ENCODE results near the gene TUBB1.

Gene TUBB1

DNA sequence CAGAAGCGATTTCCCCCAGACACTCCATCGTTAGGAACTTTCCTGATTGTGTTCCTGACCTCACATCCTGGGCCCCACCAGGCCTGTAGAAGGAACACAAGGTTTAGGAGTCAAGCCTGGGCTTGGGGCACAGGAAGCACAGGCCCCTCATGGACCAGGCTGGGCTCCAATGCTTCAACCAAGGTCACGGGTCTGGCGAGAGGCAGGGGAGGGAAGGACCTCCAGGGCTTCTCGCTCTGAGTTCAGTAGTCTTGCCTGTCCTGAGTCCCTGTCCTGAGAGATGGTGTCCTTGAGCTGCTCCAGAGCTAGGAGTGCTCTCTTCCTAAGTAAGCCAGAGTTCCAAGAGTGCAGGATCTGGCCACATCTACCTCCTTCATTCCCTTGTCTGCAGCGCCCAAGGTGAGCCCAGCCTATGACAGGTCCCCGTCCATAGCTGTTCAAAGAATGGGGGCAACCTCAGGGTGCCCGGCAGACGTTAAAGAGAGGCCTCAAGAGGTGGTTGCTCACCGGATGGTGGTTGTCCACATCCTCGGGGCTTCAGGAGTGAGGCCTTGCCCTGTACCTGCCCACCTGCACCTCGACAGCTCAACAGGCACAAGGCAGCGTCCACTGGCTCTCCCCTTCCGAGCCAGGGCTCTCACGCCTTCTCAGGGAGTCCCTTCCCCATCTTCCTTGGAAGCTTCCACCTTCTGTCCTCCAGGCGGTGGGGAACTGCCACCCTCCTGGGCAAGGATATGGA is 1.6 kb upstream of the TUBB1 start:
- Histone ChIP-seq H3K36me3 (ENCODE audit: insufficient read depth, low read length) (peaks cover 5% of the 10 kb centered on the region), H3K9ac (ENCODE audit: low read depth, low read length) (no peak overlapping the region), H3K27me3 (ENCODE audit: insufficient read depth, low read length, poor library complexity) (no peaks in the 10 kb centered on the region), H2AFZ (ENCODE audit: low read depth, low read length) (no peak overlapping the region), H3K4me3 (ENCODE audit: low read depth in 1 of 2, low read length in 2 of 2) (no peak overlapping the region), H3K79me2 (ENCODE audit: insufficient read depth, low read length) (no peaks in the 10 kb centered on the region), H3K4me1 (ENCODE audit: insufficient read depth, low read length) (no peaks in the 10 kb centered on the region), H3K9me3 (ENCODE audit: insufficient read depth, low read length, severe bottlenecking) (no peaks in the 10 kb centered on the region), H4K20me1 (ENCODE audit: insufficient read depth, low read length) (peaks cover 18% of the 10 kb centered on the region), H3K27ac (ENCODE audit: low read length) (no peak overlapping the region), H3K4me2 (ENCODE audit: insufficient read depth, low read length) (no peak overlapping the region)
- ATAC-seq (ENCODE audit: insufficient read depth, low read depth) (no peak), DNase-seq (no peak)
- no peak for TF ChIP-seq EZH2 (IDR thresholded peaks at IDR 0.05; ENCODE audit: borderline replicate concordance, low read depth, low read length, severe bottlenecking)
- TF ChIP-seq, protein P1, sequence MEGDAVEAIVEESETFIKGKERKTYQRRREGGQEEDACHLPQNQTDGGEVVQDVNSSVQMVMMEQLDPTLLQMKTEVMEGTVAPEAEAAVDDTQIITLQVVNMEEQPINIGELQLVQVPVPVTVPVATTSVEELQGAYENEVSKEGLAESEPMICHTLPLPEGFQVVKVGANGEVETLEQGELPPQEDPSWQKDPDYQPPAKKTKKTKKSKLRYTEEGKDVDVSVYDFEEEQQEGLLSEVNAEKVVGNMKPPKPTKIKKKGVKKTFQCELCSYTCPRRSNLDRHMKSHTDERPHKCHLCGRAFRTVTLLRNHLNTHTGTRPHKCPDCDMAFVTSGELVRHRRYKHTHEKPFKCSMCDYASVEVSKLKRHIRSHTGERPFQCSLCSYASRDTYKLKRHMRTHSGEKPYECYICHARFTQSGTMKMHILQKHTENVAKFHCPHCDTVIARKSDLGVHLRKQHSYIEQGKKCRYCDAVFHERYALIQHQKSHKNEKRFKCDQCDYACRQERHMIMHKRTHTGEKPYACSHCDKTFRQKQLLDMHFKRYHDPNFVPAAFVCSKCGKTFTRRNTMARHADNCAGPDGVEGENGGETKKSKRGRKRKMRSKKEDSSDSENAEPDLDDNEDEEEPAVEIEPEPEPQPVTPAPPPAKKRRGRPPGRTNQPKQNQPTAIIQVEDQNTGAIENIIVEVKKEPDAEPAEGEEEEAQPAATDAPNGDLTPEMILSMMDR (IDR thresholded peaks at IDR 0.05; ENCODE audit: borderline replicate concordance, extremely low read depth, low read length, poor library complexity, severe bottlenecking) = no peak

GRCh38 chr20:59018817-59019216 is 412 bp upstream of the TUBB1 start:
- DNase-seq (no peak), ATAC-seq (ENCODE audit: insufficient read depth, low read depth) (no peak)
- H3K9me3 ChIP-seq (ENCODE audit: insufficient read depth, low read length, severe bottlenecking) = no peaks in the 10 kb centered on the region
- H3K27ac ChIP-seq (ENCODE audit: low read length) = no peak overlapping the region
- no peaks in the 10 kb centered on the region for H3K27me3 ChIP-seq (ENCODE audit: insufficient read depth, low read length, poor library complexity)
- H3K79me2 ChIP-seq (ENCODE audit: insufficient read depth, low read length) = peaks cover 3% of the 10 kb centered on the region; the same call in 1 of the 2 replicates
- H4K20me1 ChIP-seq (ENCODE audit: insufficient read depth, low read length) = peaks cover 28% of the 10 kb centered on the region
- no peaks in the 10 kb centered on the region for H3K4me1 ChIP-seq (ENCODE audit: insufficient read depth, low read length)
- H3K4me3 ChIP-seq (ENCODE audit: low read depth in 1 of 2, low read length in 2 of 2) = no peak overlapping the region
- no peak overlapping the region for H3K9ac ChIP-seq (ENCODE audit: low read depth, low read length)
- peaks cover 16% of the 10 kb centered on the region for H3K36me3 ChIP-seq (ENCODE audit: insufficient read depth, low read length)
- no peak overlapping the region for H3K4me2 ChIP-seq (ENCODE audit: insufficient read depth, low read length)
- no peak overlapping the region for H2AFZ ChIP-seq (ENCODE audit: low read depth, low read length)
- no peak for TF ChIP-seq EZH2 (IDR thresholded peaks at IDR 0.05; ENCODE audit: borderline replicate concordance, low read depth, low read length, severe bottlenecking)
- TF ChIP-seq, protein P1 (IDR thresholded peaks at IDR 0.05; ENCODE audit: borderline replicate concordance, extremely low read depth, low read length, poor library complexity, severe bottlenecking) = no peak

DNA sequence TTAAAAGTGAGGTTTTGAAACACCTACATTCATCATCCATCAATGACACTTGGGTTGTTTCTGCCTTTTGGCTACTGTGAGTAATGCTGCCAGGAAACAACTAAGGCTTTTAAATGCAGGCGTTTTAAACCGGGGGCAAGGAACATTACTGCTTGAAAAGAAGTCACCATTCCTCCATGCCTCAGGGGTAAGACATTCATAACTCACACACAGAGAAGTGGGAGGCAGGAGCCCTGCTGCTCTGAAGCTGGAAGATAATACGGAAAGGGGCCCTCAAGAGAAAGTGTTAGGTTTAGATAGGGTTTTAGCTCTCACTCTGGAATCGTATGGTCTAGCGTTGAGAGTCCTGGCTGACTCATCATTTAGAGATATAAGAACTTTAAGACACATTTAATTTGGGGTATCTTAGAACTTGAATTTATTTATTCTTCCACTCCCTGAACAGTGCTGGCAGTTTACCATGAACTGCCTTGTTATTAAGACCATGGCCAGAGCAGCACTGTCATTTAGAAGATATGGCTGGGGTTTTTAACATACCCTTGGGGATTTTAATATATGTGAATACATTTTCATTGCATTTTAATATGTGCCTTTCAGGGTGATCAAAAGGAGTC is 1.8 kb downstream of the TUBB1 start:
- Histone ChIP-seq H3K79me2 (ENCODE audit: insufficient read depth, low read length) (peaks cover 24% of the 10 kb centered on the region; the same call in 1 of the 2 replicates), H3K9ac (ENCODE audit: low read depth, low read length) (no peak overlapping the region), H3K36me3 (ENCODE audit: insufficient read depth, low read length) (peaks cover 39% of the 10 kb centered on the region), H3K4me3 (ENCODE audit: low read depth in 1 of 2, low read length in 2 of 2) (no peak overlapping the region), H2AFZ (ENCODE audit: low read depth, low read length) (no peak overlapping the region), H3K27ac (ENCODE audit: low read length) (no peak overlapping the region), H3K9me3 (ENCODE audit: insufficient read depth, low read length, severe bottlenecking) (no peaks in the 10 kb centered on the region), H3K27me3 (ENCODE audit: insufficient read depth, low read length, poor library complexity) (no peaks in the 10 kb centered on the region), H3K4me2 (ENCODE audit: insufficient read depth, low read length) (no peak overlapping the region), H4K20me1 (ENCODE audit: insufficient read depth, low read length) (peaks cover 46% of the 10 kb centered on the region), H3K4me1 (ENCODE audit: insufficient read depth, low read length) (no peaks in the 10 kb centered on the region)
- TF ChIP-seq EZH2 (IDR thresholded peaks at IDR 0.05; ENCODE audit: borderline replicate concordance, low read depth, low read length, severe bottlenecking) = no peak
- TF ChIP-seq, protein P1 (IDR thresholded peaks at IDR 0.05; ENCODE audit: borderline replicate concordance, extremely low read depth, low read length, poor library complexity, severe bottlenecking) = no peak
- ATAC-seq (ENCODE audit: insufficient read depth, low read depth) = no peak
- DNase-seq = no peak

Measured in DND-41 (cell line).